Right lobe of liver (tissue), 4 donors: ENCODE measurements around the gene GABRA6.

Source experiments
- CTCF ChIP-seq, 4 donors: fragments of 200-600 bp in 3 of 4; fragments of 450-650 bp in 1 of 4; IDR thresholded peaks; one replicate each; pipeline versions ENCODE4 v1.5.1 to v1.8.0; 2016 to 2022; ENCODE audit warnings: antibody characterized with exemption in 4 of 4, mild to moderate bottlenecking in 2 of 4
- POLR2A ChIP-seq: fragments of 450-650 bp; IDR thresholded peaks from one replicate; pipeline ENCODE4 v1.6.1; 2017; ENCODE audit warnings: antibody characterized with exemption, mild to moderate bottlenecking
- donor health status: DM: no; HTN: no; CAD: no.
- donor health status: DM: no; HTN: no; CAD: no.
- donor health status: DM: no; HTN: yes; CAD: no.

GRCh38 chr5:161691911-161692310, 6.4 kb downstream of the GABRA6 start:
- TF ChIP-seq POLR2A = no peak
- no peak for TF ChIP-seq CTCF (IDR thresholded peaks at IDR 0.05)
